Measurements from ENCODE around the gene SMIM1. TPM values are rescaled to one million over a fixed set of nuclear protein-coding genes. Genes with fewer than 3 reads are reported as not detected.

SMIM1 gene
- total and polyA plus RNA-seq, 2 experiments from 2014 or later, result 3.2 to 7.2 TPM

DNA sequence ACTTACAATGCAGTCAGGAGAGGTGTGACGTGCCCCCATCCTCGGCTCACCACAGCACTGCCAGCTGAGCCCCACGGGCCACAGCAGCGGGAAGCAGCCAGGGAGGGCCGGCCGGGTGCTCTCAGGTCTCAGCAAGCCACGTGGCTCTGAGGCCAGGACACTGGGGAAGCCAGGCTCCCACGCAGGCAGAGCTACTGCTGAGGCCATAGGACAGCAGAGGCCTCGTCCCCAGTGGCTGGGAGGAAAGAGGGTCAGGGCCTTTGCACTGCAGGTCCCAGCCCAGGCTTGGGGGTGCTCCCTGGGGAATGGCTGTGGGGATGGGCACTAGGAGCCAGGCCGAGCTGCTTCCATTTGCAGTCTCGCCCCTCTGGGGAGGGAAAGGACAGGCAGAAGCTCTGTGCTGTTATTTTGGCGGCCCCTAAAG is 18.0 kb downstream of the SMIM1 start:
- no peak for ATAC-seq
- H3K4me1 Mint-ChIP-seq, result peaks cover 49% of the 10 kb centered on the region
- no peaks in the 10 kb centered on the region for H3K36me3 ChIP-seq (ENCODE audit: insufficient read depth)

More for the DNA sequence above, 18.0 kb downstream of the SMIM1 start:
- Histone ChIP-seq H3K27me3 (ENCODE audit: insufficient read depth) (no peaks in the 10 kb centered on the region), H3K4me3 (no peak overlapping the region), H3K27ac (ENCODE audit: low read depth) (no peak overlapping the region), H3K4me1 (ENCODE audit: insufficient read depth) (peaks cover 33% of the 10 kb centered on the region), H4K20me1 (replicated peaks; ENCODE audit: insufficient read depth) (no peaks in the 10 kb centered on the region; the same call in 1 of the 2 replicates), H3F3A (replicated peaks; ENCODE audit: low read depth) (peaks cover 16% of the 10 kb centered on the region), H2AFZ (no peak overlapping the region), H3K9me2 (ENCODE audit: insufficient read depth) (no peaks in the 10 kb centered on the region), H3K4me2 (no peak overlapping the region), H3K79me2 (replicated peaks; ENCODE audit: insufficient read depth) (peaks cover 67% of the 10 kb centered on the region)
- DNase-seq (ENCODE audit: low spot score), result no peak
- Mint-ChIP-seq H3K9me3 (no peaks in the 10 kb centered on the region), H3K4me3 (no peak overlapping the region), H3K27ac (peak overlapping the region; percentile 78), H3K36me3 (ENCODE audit: low read depth) (peaks cover 53% of the 10 kb centered on the region), H3K27me3 (ENCODE audit: insufficient read depth, low read depth, poor library complexity) (peaks cover 24% of the 10 kb centered on the region)
- TF ChIP-seq, protein P1, sequence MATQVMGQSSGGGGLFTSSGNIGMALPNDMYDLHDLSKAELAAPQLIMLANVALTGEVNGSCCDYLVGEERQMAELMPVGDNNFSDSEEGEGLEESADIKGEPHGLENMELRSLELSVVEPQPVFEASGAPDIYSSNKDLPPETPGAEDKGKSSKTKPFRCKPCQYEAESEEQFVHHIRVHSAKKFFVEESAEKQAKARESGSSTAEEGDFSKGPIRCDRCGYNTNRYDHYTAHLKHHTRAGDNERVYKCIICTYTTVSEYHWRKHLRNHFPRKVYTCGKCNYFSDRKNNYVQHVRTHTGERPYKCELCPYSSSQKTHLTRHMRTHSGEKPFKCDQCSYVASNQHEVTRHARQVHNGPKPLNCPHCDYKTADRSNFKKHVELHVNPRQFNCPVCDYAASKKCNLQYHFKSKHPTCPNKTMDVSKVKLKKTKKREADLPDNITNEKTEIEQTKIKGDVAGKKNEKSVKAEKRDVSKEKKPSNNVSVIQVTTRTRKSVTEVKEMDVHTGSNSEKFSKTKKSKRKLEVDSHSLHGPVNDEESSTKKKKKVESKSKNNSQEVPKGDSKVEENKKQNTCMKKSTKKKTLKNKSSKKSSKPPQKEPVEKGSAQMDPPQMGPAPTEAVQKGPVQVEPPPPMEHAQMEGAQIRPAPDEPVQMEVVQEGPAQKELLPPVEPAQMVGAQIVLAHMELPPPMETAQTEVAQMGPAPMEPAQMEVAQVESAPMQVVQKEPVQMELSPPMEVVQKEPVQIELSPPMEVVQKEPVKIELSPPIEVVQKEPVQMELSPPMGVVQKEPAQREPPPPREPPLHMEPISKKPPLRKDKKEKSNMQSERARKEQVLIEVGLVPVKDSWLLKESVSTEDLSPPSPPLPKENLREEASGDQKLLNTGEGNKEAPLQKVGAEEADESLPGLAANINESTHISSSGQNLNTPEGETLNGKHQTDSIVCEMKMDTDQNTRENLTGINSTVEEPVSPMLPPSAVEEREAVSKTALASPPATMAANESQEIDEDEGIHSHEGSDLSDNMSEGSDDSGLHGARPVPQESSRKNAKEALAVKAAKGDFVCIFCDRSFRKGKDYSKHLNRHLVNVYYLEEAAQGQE (IDR thresholded peaks at IDR 0.05; ENCODE audit: unreplicated experiment), result no peak
- TF ChIP-seq NANOG (IDR thresholded peaks at IDR 0.05; ENCODE audit: borderline replicate concordance), result no peak
- TF ChIP-seq EZH2phosphoT487 (IDR thresholded peaks at IDR 0.05; ENCODE audit: unreplicated experiment), result no peak
- TF ChIP-seq, protein P2, sequence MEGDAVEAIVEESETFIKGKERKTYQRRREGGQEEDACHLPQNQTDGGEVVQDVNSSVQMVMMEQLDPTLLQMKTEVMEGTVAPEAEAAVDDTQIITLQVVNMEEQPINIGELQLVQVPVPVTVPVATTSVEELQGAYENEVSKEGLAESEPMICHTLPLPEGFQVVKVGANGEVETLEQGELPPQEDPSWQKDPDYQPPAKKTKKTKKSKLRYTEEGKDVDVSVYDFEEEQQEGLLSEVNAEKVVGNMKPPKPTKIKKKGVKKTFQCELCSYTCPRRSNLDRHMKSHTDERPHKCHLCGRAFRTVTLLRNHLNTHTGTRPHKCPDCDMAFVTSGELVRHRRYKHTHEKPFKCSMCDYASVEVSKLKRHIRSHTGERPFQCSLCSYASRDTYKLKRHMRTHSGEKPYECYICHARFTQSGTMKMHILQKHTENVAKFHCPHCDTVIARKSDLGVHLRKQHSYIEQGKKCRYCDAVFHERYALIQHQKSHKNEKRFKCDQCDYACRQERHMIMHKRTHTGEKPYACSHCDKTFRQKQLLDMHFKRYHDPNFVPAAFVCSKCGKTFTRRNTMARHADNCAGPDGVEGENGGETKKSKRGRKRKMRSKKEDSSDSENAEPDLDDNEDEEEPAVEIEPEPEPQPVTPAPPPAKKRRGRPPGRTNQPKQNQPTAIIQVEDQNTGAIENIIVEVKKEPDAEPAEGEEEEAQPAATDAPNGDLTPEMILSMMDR (conservative IDR thresholded peaks at IDR 0.05; ENCODE audit: low read depth in 2 of 2), result no peak
- no peak for TF ChIP-seq STAT1 (IDR thresholded peaks at IDR 0.05; ENCODE audit: unreplicated experiment)
- TF ChIP-seq ZNF114 (CRISPR knock-in tag; IDR thresholded peaks at IDR 0.05), result no peak
- no peak for TF ChIP-seq CREB1 (CRISPR knock-in tag; IDR thresholded peaks at IDR 0.05; ENCODE audit: low read depth)
- TF ChIP-seq, protein P3, sequence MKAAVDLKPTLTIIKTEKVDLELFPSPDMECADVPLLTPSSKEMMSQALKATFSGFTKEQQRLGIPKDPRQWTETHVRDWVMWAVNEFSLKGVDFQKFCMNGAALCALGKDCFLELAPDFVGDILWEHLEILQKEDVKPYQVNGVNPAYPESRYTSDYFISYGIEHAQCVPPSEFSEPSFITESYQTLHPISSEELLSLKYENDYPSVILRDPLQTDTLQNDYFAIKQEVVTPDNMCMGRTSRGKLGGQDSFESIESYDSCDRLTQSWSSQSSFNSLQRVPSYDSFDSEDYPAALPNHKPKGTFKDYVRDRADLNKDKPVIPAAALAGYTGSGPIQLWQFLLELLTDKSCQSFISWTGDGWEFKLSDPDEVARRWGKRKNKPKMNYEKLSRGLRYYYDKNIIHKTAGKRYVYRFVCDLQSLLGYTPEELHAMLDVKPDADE (IDR thresholded peaks at IDR 0.05), result no peak
- TF ChIP-seq POLR2AphosphoS5 (IDR thresholded peaks at IDR 0.05; ENCODE audit: low read depth), result no peak
- no peak for TF ChIP-seq EZH2 (IDR thresholded peaks at IDR 0.05; ENCODE audit: low read depth, unreplicated experiment)
- TF ChIP-seq, protein P4, sequence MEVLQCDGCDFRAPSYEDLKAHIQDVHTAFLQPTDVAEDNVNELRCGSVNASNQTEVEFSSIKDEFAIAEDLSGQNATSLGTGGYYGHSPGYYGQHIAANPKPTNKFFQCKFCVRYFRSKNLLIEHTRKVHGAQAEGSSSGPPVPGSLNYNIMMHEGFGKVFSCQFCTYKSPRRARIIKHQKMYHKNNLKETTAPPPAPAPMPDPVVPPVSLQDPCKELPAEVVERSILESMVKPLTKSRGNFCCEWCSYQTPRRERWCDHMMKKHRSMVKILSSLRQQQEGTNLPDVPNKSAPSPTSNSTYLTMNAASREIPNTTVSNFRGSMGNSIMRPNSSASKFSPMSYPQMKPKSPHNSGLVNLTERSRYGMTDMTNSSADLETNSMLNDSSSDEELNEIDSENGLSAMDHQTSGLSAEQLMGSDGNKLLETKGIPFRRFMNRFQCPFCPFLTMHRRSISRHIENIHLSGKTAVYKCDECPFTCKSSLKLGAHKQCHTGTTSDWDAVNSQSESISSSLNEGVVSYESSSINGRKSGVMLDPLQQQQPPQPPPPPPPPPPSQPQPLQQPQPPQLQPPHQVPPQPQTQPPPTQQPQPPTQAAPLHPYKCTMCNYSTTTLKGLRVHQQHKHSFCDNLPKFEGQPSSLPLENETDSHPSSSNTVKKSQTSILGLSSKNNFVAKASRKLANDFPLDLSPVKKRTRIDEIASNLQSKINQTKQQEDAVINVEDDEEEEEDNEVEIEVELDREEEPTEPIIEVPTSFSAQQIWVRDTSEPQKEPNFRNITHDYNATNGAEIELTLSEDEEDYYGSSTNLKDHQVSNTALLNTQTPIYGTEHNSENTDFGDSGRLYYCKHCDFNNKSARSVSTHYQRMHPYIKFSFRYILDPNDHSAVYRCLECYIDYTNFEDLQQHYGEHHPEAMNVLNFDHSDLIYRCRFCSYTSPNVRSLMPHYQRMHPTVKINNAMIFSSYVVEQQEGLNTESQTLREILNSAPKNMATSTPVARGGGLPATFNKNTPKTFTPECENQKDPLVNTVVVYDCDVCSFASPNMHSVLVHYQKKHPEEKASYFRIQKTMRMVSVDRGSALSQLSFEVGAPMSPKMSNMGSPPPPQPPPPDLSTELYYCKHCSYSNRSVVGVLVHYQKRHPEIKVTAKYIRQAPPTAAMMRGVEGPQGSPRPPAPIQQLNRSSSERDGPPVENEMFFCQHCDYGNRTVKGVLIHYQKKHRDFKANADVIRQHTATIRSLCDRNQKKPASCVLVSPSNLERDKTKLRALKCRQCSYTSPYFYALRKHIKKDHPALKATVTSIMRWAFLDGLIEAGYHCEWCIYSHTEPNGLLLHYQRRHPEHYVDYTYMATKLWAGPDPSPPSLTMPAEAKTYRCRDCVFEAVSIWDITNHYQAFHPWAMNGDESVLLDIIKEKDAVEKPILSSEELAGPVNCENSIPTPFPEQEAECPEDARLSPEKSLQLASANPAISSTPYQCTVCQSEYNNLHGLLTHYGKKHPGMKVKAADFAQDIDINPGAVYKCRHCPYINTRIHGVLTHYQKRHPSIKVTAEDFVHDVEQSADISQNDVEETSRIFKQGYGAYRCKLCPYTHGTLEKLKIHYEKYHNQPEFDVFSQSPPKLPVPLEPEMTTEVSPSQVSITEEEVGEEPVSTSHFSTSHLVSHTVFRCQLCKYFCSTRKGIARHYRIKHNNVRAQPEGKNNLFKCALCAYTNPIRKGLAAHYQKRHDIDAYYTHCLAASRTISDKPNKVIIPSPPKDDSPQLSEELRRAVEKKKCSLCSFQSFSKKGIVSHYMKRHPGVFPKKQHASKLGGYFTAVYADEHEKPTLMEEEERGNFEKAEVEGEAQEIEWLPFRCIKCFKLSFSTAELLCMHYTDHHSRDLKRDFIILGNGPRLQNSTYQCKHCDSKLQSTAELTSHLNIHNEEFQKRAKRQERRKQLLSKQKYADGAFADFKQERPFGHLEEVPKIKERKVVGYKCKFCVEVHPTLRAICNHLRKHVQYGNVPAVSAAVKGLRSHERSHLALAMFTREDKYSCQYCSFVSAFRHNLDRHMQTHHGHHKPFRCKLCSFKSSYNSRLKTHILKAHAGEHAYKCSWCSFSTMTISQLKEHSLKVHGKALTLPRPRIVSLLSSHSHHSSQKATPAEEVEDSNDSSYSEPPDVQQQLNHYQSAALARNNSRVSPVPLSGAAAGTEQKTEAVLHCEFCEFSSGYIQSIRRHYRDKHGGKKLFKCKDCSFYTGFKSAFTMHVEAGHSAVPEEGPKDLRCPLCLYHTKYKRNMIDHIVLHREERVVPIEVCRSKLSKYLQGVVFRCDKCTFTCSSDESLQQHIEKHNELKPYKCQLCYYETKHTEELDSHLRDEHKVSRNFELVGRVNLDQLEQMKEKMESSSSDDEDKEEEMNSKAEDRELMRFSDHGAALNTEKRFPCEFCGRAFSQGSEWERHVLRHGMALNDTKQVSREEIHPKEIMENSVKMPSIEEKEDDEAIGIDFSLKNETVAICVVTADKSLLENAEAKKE (CRISPR knock-in tag; IDR thresholded peaks at IDR 0.05), result no peak
- no peak for TF ChIP-seq ZNF331 (CRISPR knock-in tag; IDR thresholded peaks at IDR 0.05; ENCODE audit: low read depth)

Measured in GM23338 (cell line).